ENCODE data around the gene OR2V2. TPM values are rescaled to one million over a fixed set of nuclear protein-coding genes. Genes with fewer than 3 reads are reported as not detected.
A peak's percentile ranks its signal among the peaks of the same experiment; 100 is the strongest.
"Not testable (repeated sequence)": the region's sequence is repeated elsewhere in the genome, so short reads cannot be mapped to it uniquely, and the experiment has no call there.

Gene OR2V2
- polyA plus RNA-seq, 1 donor from 2014 or later, result not detected

DNA sequence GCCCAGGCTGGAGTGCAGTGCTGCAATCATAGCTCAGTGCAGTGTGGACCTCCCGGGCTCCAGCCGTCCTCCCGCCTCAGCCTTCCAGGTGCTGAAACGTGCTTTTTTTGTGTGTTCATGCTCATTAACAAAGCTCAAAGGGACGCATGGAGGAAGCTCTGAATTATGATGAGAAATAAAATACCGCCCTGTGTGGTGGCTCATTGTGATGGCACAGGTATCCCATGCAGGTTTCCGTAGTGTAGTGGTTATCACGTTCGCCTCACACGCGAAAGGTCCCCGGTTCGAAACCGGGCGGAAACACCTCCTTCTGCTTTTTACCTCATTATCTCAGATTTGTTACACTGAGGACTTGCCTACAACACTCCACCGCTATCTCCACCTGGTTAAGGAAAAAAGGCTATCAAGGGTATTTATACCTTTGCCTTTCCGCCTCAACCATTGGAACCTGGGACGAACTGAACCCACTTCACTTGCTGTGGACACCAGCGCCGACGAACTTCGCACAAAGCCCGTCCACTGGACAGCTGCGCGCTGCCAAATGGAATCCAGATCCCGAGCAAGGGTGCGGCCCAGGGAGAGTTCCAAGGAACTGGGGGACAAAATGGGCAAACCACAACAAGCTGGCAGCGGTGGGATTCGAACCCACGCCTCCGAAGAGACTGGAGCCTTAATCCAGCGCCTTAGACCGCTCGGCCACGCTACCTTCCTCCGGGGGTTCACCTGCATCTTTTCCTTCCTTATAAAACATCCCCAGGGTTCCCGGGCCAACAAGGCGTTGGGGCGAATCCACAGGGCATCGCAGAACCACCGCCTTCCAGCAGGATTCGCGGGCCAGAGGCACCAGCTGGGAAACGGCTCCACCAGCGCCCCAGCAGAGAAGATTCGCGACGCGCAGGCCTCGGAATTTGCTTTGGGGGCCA is 26.3 kb downstream of the OR2V2 start:
- peaks cover 65% of the 10 kb centered on the region for H3K27me3 ChIP-seq (ENCODE audit: insufficient read depth, low read depth, low read length)
- H4K20me1 ChIP-seq (ENCODE audit: insufficient read depth), result no peaks in the 10 kb centered on the region
- H2AFZ ChIP-seq (ENCODE audit: low read depth, low read length), result no peak overlapping the region
- H3K9ac ChIP-seq (ENCODE audit: low read length), result no peak overlapping the region
- no peaks in the 10 kb centered on the region for H3K9me3 ChIP-seq (ENCODE audit: low read length)
- no peaks in the 10 kb centered on the region for H3K36me3 ChIP-seq (ENCODE audit: insufficient read depth, low read length)
- no peak overlapping the region for H3K4me2 ChIP-seq (ENCODE audit: low read length)
- no peaks in the 10 kb centered on the region for H3K79me2 ChIP-seq (replicated peaks; ENCODE audit: insufficient read depth, low read length)
- H3K4me3 ChIP-seq (ENCODE audit: low read length), result peak overlapping the region; percentile 61
- H3F3A ChIP-seq (ENCODE audit: insufficient read depth, low read length, poor library complexity, severe bottlenecking), result no peaks in the 10 kb centered on the region
- H3K27ac ChIP-seq (ENCODE audit: low read length), result no peak overlapping the region
- H3K9me2 ChIP-seq (ENCODE audit: insufficient read depth, low read length), result no peaks in the 10 kb centered on the region
- no peak for TF ChIP-seq POLR2AphosphoS5 (IDR thresholded peaks at IDR 0.05)
- TF ChIP-seq MXI1 (conservative IDR thresholded peaks at IDR 0.05; ENCODE audit: poor library complexity, severe bottlenecking), result peak; percentile 41
- peak; percentile 29 for TF ChIP-seq CTCF (IDR thresholded peaks at IDR 0.05; ENCODE audit: poor library complexity, severe bottlenecking)

GRCh38 chr5:181176254-181176952 is 29.0 kb downstream of the OR2V2 start:
- no peaks in the 10 kb centered on the region for H4K20me1 ChIP-seq (ENCODE audit: insufficient read depth)
- no peak overlapping the region for H2AFZ ChIP-seq (ENCODE audit: low read depth, low read length)
- H3K79me2 ChIP-seq (replicated peaks; ENCODE audit: insufficient read depth, low read length), result no peaks in the 10 kb centered on the region
- H3F3A ChIP-seq (ENCODE audit: insufficient read depth, low read length, poor library complexity, severe bottlenecking), result no peaks in the 10 kb centered on the region
- no peak overlapping the region for H3K9ac ChIP-seq (ENCODE audit: low read length)
- no peak overlapping the region for H3K27ac ChIP-seq (ENCODE audit: low read length)
- no peaks in the 10 kb centered on the region for H3K9me2 ChIP-seq (ENCODE audit: insufficient read depth, low read length)
- H3K4me3 ChIP-seq (ENCODE audit: low read length), result no peak overlapping the region
- no peak overlapping the region for H3K4me2 ChIP-seq (ENCODE audit: low read length)
- peaks cover 40% of the 10 kb centered on the region for H3K27me3 ChIP-seq (ENCODE audit: insufficient read depth, low read depth, low read length)
- H3K36me3 ChIP-seq (ENCODE audit: insufficient read depth, low read length), result no peaks in the 10 kb centered on the region
- TF ChIP-seq REST (IDR thresholded peaks at IDR 0.05; ENCODE audit: borderline replicate concordance), result no peak
- TF ChIP-seq EZH2 (IDR thresholded peaks at IDR 0.05; ENCODE audit: borderline replicate concordance, insufficient read depth, low read length, poor library complexity, severe bottlenecking), result no peak
- TF ChIP-seq SMC3 (conservative IDR thresholded peaks at IDR 0.05; ENCODE audit: poor library complexity), result no peak
- TF ChIP-seq POLR2AphosphoS5 (IDR thresholded peaks at IDR 0.05), result no peak
- no peak for TF ChIP-seq MXI1 (conservative IDR thresholded peaks at IDR 0.05; ENCODE audit: poor library complexity, severe bottlenecking)
- no peak for TF ChIP-seq TAF1 (IDR thresholded peaks at IDR 0.05; ENCODE audit: low read depth)
- TF ChIP-seq EP300 (conservative IDR thresholded peaks at IDR 0.05; ENCODE audit: poor library complexity, severe bottlenecking), result no peak
- no peak for TF ChIP-seq CTCF (IDR thresholded peaks at IDR 0.05; ENCODE audit: poor library complexity, severe bottlenecking)
- no peak for TF ChIP-seq RAD21 (conservative IDR thresholded peaks at IDR 0.05)
- H3K9me3 ChIP-seq (ENCODE audit: low read length), result no peaks in the 10 kb centered on the region

GRCh38 chr5:181177559-181177958 is 30.2 kb downstream of the OR2V2 start:
- not testable (repeated sequence) for H3K4me3 ChIP-seq (ENCODE audit: low read length); H3K9me2 ChIP-seq (ENCODE audit: insufficient read depth, low read length); H3K4me2 ChIP-seq (ENCODE audit: low read length); H3K9me3 ChIP-seq (ENCODE audit: low read length); H2AFZ ChIP-seq (ENCODE audit: low read depth, low read length); H3K79me2 ChIP-seq (replicated peaks; ENCODE audit: insufficient read depth, low read length); H3F3A ChIP-seq (ENCODE audit: insufficient read depth, low read length, poor library complexity, severe bottlenecking); H3K27ac ChIP-seq (ENCODE audit: low read length); H4K20me1 ChIP-seq (ENCODE audit: insufficient read depth); H3K9ac ChIP-seq (ENCODE audit: low read length); H3K36me3 ChIP-seq (ENCODE audit: insufficient read depth, low read length)
- H3K27me3 ChIP-seq (ENCODE audit: insufficient read depth, low read depth, low read length), result peaks cover 28% of the 10 kb centered on the region
